Measurements from ENCODE around the gene FAT1.
"Not testable (repeated sequence)": the region's sequence is repeated elsewhere in the genome, so short reads cannot be mapped to it uniquely, and the experiment has no call there.

FAT1 gene, protein sequence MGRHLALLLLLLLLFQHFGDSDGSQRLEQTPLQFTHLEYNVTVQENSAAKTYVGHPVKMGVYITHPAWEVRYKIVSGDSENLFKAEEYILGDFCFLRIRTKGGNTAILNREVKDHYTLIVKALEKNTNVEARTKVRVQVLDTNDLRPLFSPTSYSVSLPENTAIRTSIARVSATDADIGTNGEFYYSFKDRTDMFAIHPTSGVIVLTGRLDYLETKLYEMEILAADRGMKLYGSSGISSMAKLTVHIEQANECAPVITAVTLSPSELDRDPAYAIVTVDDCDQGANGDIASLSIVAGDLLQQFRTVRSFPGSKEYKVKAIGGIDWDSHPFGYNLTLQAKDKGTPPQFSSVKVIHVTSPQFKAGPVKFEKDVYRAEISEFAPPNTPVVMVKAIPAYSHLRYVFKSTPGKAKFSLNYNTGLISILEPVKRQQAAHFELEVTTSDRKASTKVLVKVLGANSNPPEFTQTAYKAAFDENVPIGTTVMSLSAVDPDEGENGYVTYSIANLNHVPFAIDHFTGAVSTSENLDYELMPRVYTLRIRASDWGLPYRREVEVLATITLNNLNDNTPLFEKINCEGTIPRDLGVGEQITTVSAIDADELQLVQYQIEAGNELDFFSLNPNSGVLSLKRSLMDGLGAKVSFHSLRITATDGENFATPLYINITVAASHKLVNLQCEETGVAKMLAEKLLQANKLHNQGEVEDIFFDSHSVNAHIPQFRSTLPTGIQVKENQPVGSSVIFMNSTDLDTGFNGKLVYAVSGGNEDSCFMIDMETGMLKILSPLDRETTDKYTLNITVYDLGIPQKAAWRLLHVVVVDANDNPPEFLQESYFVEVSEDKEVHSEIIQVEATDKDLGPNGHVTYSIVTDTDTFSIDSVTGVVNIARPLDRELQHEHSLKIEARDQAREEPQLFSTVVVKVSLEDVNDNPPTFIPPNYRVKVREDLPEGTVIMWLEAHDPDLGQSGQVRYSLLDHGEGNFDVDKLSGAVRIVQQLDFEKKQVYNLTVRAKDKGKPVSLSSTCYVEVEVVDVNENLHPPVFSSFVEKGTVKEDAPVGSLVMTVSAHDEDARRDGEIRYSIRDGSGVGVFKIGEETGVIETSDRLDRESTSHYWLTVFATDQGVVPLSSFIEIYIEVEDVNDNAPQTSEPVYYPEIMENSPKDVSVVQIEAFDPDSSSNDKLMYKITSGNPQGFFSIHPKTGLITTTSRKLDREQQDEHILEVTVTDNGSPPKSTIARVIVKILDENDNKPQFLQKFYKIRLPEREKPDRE (N-terminal part only)

DNA sequence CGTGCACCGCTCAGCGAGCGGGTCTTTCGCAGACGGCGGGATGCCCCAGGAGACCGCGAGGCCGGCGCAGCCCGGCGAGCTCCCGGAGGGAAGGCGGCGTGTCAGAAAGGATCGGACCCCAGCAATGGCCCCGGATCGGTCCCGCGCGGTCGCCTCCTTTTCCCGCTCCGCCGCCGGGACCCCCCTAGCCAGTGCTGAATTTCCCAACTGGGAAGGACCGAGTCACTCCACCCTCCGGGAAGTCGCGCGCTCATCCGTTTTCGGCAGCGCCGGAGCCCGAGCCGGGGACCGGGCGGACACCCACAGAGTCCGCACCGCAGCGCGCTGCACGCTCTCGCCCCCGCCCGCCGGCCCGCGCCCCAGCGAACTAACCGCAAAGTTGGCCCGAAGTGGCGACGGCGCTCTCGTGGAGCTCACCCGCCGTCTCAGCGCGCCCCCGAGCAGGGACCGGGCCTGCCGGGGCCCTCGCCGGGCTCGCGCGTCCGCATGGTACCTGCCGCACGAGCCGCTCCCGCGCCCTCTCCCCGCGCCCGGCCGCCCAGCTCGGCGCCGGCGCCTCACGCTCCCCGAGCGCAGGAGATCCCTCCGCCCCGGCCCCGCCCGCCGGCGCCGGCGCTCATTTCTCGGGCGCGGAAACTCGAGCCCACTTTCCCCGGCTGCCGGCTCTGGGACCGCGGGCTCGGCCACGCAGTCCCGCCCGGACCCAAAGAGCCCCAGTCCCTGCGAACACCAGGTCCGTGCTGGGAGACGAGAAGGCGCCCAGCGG, at the start of gene FAT1:
FAT1 (minus strand) TSS at position 565 of the 766 bp plus-strand sequence. CDS start 14,029 bp downstream, outside the sequence.
- Mint-ChIP-seq H3K4me3 (peak within 1 kb of the TSS; percentile 48 to 81), H3K9me3 (peaks cover 0 to 1% of the 10 kb centered on the region in 2 donors), H3K27me3 (peaks cover 32 to 68% of the 10 kb centered on the region in 2 donors), H3K4me1 (peaks cover 2 to 18% of the 10 kb centered on the region in 2 donors), H3K36me3 (no peaks in the 10 kb centered on the region), H3K27ac (peak within 1 kb of the TSS; percentile 78)
- DNase-seq, result no peak
- no peak for ATAC-seq (replicated peaks)

DNA sequence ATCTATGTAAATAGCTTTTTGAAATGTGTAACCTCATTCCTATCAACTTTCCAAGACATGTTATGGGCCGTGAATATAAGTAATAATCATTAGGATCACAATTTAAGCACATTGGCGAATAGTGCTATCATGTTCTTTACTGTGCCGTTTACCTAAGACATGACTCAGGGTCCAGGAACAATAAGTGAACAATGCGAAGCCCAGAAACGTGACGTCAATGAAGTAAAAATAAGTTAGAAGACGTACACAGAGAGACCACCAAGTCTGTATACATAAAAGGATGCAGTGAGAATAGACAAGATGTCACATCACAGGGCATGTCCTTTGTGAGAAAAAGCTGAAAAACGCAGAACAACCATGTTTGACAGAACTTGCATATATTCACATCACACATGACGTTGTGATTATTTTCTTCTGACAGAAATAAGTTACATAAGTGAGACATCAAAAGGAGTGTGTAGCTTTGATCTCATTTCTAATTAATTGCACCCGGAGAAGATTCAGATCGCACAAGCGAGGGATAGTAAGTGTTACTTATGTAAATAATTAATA, 49.4 kb upstream of the FAT1 start:
- Mint-ChIP-seq H3K27me3 (no peaks in the 10 kb centered on the region), H3K4me1 (no peaks in the 10 kb centered on the region), H3K4me3 (no peak overlapping the region), H3K9me3 (peaks cover 9 to 11% of the 10 kb centered on the region in 2 donors), H3K36me3 (no peaks in the 10 kb centered on the region), H3K27ac (no peak overlapping the region)
- DNase-seq (no peak), ATAC-seq (replicated peaks) (no peak)

DNA sequence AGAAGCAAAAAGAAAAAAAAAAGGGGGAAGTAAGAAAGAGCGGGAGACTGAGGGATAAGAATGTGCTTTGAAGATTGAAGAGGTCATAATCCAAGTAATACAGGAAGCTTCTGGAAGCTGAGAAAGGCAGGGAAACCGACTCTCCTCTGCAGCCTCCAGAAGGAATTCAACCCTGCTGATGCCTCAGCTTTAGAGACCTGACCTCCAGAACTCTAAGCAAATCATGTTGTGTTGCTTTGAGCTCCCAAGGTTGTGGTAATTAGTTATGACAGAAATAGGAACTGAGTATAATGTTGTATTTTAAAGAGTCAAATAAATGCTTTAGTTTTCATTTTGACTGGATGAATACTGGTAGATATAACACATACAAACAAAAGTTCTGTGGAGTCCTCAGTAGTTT, 48.0 kb upstream of the FAT1 start:
- Mint-ChIP-seq H3K9me3 (peaks cover 13 to 15% of the 10 kb centered on the region in 2 donors), H3K27ac (no peak overlapping the region), H3K4me1 (no peaks in the 10 kb centered on the region), H3K4me3 (no peak overlapping the region), H3K27me3 (no peaks in the 10 kb centered on the region), H3K36me3 (no peaks in the 10 kb centered on the region)
- ATAC-seq (replicated peaks), result no peak
- no peak for DNase-seq

DNA sequence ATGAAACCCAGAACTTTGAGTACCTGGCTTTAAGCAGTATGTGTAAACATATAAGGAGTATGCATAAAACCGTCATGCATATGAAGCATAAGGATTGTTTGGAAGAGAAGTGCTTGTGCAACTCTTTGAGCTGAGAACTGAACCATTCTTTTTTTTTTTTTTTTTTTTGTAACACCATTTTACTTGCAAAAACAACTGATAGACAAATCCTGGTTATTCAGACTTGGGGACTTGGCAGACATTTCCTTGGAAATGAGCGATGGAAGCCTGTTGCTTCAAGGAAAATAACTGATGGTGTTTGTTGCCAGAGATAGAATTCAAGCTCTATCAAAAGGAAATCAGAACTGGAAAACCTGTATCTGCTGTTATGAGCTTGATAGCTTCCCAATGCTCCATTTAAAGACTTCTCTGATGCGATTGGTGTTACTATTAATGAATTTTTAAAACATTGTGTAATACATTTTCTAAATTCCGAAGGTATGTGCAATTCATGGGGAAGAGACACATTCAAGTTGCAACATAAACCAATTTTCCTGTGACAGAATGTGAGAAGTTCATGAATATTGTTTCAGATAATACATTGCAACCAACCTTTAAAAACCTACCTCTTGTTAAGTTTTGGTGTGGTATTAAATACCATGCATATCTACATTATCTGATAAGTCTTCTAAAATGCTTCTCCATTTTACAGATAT, 47.0 kb upstream of the FAT1 start:
- ATAC-seq (replicated peaks) (no peak), DNase-seq (no peak)
- no peaks in the 10 kb centered on the region for H3K4me1 Mint-ChIP-seq
- no peak overlapping the region for H3K27ac Mint-ChIP-seq
- no peak overlapping the region for H3K4me3 Mint-ChIP-seq
- H3K27me3 Mint-ChIP-seq, result no peaks in the 10 kb centered on the region
- peaks cover 11 to 14% of the 10 kb centered on the region in 2 donors for H3K9me3 Mint-ChIP-seq
- H3K36me3 Mint-ChIP-seq, result no peaks in the 10 kb centered on the region

DNA sequence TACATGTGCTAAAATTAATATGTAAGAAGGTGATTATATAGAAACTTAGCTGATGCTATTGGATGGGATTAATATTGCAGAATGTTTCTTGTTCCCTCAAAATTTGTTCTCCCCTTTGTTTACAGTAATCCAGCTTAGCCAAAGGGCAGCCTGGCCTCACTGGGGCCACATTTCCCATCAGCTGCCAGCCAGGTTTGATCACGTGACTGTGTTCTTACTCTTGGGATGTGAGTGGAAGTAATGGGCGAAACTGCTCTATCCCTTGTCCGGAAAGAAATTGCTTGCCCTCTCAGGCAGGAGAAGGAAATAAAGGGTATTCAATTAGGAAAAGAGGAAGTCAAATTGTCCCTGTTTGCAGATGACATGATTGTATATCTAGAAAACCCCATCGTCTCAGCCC, 44.1 kb upstream of the FAT1 start:
- ATAC-seq (replicated peaks) (no peak), DNase-seq (no peak)
- H3K4me3 Mint-ChIP-seq, result no peak overlapping the region
- H3K27me3 Mint-ChIP-seq, result no peaks in the 10 kb centered on the region
- H3K27ac Mint-ChIP-seq, result no peak overlapping the region
- no peaks in the 10 kb centered on the region for H3K4me1 Mint-ChIP-seq
- peaks cover 6 to 8% of the 10 kb centered on the region in 2 donors for H3K9me3 Mint-ChIP-seq
- H3K36me3 Mint-ChIP-seq, result no peaks in the 10 kb centered on the region

DNA sequence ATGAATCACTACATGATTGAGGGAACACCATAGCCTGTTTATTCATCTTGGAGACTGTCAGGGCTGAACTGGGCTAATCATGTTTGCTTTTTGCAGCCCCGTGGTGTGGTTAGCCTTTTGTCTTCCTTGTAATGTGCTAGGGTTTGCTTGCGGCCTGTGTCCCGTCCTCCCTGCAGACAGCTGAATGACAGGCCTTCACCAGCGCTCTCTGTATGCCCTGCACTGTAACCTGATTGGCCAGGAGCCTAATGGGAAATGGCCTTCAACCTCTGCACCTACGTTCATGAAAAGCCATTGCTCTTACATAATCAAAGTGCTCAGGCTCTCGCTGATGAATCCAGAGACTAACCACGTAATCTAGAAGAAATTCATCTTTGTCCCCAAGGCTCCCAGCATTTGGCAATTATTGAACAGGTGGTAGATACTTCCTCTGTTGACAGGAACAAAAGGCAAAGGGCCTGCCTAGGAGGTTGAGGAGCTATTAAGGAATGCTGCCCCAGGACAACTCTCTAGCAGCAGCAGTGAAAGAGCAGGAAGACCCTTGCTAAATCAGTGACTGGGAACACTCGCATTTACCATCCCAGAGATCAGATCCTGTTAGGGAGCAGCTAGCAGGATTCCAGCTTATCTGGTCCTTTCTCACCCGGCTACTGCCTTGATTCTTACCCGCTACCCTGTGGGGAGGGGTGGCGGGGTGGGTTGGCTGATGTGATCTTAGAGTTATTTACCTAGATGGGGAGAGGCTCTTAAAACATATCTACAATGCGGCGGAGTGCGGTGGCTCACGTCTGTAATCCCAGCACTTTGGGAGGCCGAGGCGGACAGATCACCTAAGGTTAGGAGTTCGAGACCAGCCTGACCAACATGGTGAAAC, 42.3 kb upstream of the FAT1 start:
- DNase-seq, result no peak
- no peaks in the 10 kb centered on the region for H3K4me1 Mint-ChIP-seq
- no peak for ATAC-seq (replicated peaks)
- H3K27me3 Mint-ChIP-seq, result no peaks in the 10 kb centered on the region
- H3K27ac Mint-ChIP-seq, result no peak overlapping the region
- H3K9me3 Mint-ChIP-seq, result peaks cover 6 to 10% of the 10 kb centered on the region in 2 donors
- H3K36me3 Mint-ChIP-seq, result no peaks in the 10 kb centered on the region
- H3K4me3 Mint-ChIP-seq, result no peak overlapping the region

DNA sequence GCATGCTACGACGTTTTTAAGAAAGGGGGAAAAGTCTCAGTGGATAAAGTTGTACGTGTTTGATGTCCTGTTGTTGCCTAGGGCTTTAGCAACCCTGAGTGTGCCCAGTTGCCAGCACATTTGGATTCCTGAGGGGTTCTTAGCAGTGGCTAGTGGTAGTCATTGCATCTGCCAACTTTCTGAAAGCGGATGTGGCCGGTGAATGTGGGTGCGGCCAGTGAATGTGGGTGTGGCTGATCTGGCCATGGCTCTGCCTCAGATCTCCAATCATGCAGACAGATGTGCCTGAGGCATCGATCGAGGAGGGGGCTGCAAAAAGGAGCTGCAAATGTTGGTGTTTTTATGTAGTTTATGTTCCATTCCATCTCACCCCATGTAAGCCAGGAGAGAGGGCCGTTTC, 41.5 kb upstream of the FAT1 start:
- Mint-ChIP-seq H3K27ac (no peak overlapping the region), H3K9me3 (peaks cover 6 to 12% of the 10 kb centered on the region in 2 donors), H3K36me3 (no peaks in the 10 kb centered on the region), H3K27me3 (no peaks in the 10 kb centered on the region), H3K4me1 (no peaks in the 10 kb centered on the region), H3K4me3 (no peak overlapping the region)
- DNase-seq (no peak), ATAC-seq (replicated peaks) (no peak)

DNA sequence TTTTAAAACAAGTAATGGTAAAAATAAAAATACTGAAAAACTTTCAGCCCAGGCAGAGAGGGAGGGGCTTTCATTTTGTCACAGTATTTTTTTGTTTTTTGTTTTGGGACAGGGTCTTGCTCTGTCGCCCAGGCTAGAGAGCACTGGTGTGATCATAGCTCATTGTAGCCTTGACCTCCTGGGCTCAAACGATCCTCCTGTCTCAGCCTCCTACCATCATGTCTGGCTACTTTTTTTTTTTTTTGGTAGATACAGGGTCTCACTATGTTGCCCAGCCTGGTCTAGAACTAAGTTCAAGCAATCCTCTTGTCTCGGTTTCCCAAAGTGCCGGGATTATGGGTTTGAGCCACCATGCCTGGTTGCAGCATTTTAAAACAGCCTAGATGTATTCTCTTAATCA, 40.8 kb upstream of the FAT1 start:
- Mint-ChIP-seq H3K9me3 (peaks cover 5 to 10% of the 10 kb centered on the region in 2 donors), H3K27me3 (no peaks in the 10 kb centered on the region), H3K36me3 (no peaks in the 10 kb centered on the region), H3K27ac (no peak overlapping the region), H3K4me1 (no peaks in the 10 kb centered on the region), H3K4me3 (no peak overlapping the region)
- ATAC-seq (replicated peaks), result no peak
- no peak for DNase-seq

DNA sequence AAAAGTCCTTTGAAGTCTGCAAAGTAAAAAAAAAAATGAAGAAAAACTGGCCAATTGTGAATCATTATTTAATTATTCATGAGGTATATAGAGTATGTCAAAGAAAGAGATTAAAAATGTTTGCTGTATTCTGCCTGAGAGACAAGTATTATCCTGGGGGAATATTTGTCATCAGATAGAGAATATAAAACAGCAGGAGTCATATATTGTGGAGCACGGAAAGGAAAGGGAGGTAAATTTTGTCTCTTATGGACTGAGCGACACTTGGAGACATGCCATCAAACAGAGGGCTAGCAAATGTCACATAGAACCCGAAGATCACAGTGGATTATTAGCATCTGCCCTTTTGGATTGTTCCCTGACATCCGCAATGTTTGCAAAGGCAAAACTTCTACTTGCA, 39.2 kb upstream of the FAT1 start:
- H3K4me3 Mint-ChIP-seq, result no peak overlapping the region
- no peaks in the 10 kb centered on the region for H3K36me3 Mint-ChIP-seq
- H3K27ac Mint-ChIP-seq, result no peak overlapping the region
- H3K9me3 Mint-ChIP-seq, result peaks cover 7 to 15% of the 10 kb centered on the region in 2 donors
- no peaks in the 10 kb centered on the region for H3K27me3 Mint-ChIP-seq
- no peak for ATAC-seq (replicated peaks)
- DNase-seq, result no peak
- H3K4me1 Mint-ChIP-seq, result no peaks in the 10 kb centered on the region

DNA sequence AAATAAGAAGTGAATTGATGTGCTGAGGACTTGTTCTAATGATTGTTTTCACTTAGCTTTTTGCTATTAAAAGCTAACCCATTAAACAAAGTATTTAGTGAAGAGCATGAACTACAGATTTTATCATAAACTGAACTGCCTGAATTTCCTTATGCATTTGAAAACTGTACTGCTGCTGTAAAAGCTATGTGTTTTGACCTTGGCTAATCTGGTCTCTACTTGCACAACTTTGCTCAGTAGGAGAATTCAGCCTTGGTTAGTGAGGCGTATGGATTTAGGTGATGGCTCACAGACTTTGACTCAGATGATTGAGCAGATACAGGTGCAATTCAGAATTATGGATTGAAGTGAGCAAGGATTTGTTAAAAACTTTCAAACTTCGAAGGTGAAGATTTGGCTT, 38.7 kb upstream of the FAT1 start:
- H3K4me1 Mint-ChIP-seq, result no peaks in the 10 kb centered on the region
- no peaks in the 10 kb centered on the region for H3K27me3 Mint-ChIP-seq
- H3K27ac Mint-ChIP-seq, result no peak overlapping the region
- DNase-seq (no peak), ATAC-seq (replicated peaks) (no peak)
- H3K36me3 Mint-ChIP-seq, result no peaks in the 10 kb centered on the region
- peaks cover 3 to 12% of the 10 kb centered on the region in 2 donors for H3K9me3 Mint-ChIP-seq
- H3K4me3 Mint-ChIP-seq, result no peak overlapping the region

DNA sequence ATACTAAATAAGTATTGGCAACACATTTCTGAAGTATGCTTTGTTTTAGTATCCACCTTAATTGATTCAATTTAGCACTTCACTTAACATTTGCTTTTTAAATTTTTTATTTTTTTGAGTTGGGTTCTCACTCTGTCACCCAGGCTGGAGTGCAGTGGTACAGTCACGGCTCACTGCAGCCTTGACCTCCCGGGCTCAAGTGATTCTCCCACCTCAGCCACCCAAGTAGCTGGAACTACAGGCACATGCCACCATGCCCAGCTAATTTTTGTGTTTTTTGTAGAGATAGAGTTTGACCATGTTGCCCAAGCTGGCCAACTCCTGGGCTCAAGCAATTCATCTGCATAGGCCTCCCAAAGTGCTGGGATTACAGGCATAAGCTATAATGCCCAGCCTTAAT, 38.3 kb upstream of the FAT1 start:
- DNase-seq; H3K4me1 Mint-ChIP-seq; H3K27me3 Mint-ChIP-seq; H3K36me3 Mint-ChIP-seq; H3K27ac Mint-ChIP-seq; ATAC-seq (replicated peaks); H3K4me3 Mint-ChIP-seq: not testable (repeated sequence)
- H3K9me3 Mint-ChIP-seq, result peaks cover 3 to 11% of the 10 kb centered on the region in 2 donors

DNA sequence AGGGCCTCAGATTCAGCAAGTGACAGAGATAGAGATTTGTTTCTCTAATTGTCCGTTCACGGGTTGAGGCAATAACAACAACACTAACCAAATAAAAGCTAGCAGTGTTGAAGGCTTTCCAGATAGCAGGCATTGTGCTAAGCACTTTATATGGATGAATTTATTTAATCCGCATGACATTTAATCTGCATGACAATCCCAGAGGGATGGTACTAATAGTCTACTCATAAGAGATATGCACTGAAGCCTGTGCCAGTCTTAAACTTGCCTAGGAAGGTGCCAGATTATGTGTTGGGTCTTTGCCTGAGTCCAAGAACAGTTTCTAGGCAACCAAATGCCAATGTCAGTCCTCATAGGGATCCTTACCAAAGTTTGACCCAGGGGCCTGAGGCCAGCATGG, 37.7 kb upstream of the FAT1 start:
- H3K4me3 Mint-ChIP-seq, result no peak overlapping the region
- DNase-seq (no peak), ATAC-seq (replicated peaks) (no peak)
- no peak overlapping the region for H3K27ac Mint-ChIP-seq
- no peaks in the 10 kb centered on the region for H3K36me3 Mint-ChIP-seq
- no peaks in the 10 kb centered on the region for H3K4me1 Mint-ChIP-seq
- H3K9me3 Mint-ChIP-seq, result peaks cover 5 to 11% of the 10 kb centered on the region in 2 donors
- H3K27me3 Mint-ChIP-seq, result no peaks in the 10 kb centered on the region

Data from stimulated activated naive B cell treated with anti-CD40 and anti-IgM and Interleukin-4, amounts not matched to agents 10 μg/mL and 1 μg/mL and 100 μg/mL, for 72 hours (primary cell).